NCI-H748 (cell line): ENCODE results near the gene AAR2.

Source experiments
- DNase-seq: peaks from one replicate; lab custom pipeline; 2025; ENCODE audit not compliant: unreplicated experiment; lab: John Stamatoyannopoulos, UW

Gene AAR2

GRCh38 chr20:36275441-36276189 is 39.3 kb downstream of the AAR2 start:
- no peak for DNase-seq

DNA sequence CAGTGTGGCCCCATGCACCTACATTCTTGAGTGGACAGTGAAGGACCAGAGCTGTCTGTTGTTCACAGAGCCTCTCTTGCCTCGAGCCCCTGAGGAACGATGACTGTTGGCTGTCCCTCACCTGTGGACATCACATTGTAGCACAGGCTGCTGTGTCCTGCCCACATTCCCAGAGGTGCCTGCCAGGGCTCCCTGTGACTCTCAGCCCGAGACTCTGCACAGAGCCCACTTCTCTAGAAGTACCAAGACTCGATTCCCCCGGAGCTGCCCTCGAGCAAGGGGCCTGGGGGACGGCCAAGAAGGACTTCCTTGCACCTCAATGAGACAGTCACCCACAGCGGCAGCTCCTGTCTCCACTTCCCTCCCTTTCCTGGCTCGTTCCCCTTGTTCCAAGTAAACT is 41.3 kb downstream of the AAR2 start:
- no peak for DNase-seq

DNA sequence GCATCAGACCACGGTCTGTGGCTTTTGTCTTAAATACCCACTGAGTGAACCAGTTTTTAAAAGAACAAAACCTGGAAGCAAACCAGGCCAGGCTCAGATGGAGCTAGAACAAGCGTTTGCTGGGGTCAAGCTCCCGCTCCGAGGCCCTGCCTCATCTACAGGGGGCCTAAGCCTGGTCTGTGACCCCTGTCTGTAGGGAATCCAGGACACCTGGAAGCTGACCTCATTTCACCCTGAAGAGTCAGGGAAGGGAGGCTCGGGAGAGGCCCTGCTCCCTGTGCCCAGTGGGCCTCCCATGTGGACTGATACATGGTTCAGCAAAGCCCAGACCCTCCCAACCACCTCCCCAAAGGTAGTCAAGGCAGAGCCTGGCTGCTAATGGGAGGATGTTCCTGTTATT is 43.1 kb downstream of the AAR2 start:
- no peak for DNase-seq

DNA sequence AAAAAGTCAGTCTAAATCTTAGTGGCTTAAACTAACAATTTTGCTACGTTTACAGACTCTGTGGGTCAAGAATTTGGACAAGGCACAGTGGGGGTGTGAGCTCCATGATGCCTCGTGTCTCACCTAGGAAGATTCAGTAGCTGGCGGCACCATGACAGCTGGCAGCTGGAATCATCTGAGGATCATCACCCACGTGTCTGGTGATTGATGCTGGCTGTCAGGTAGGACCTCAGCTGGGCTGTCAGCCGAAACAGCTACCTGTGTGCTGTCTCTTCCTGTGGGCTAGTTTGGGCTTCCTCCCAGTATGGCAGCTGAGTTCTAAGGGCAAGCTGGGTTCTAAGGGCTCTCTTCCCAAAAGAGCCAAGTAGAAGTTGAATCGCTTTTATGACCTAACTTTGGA is 43.5 kb downstream of the AAR2 start:
- DNase-seq, result no peak

GRCh38 chr20:36281785-36282380 is 45.6 kb downstream of the AAR2 start:
- no peak for DNase-seq

GRCh38 chr20:36284751-36285150 is 48.5 kb downstream of the AAR2 start:
- DNase-seq, result no peak

DNA sequence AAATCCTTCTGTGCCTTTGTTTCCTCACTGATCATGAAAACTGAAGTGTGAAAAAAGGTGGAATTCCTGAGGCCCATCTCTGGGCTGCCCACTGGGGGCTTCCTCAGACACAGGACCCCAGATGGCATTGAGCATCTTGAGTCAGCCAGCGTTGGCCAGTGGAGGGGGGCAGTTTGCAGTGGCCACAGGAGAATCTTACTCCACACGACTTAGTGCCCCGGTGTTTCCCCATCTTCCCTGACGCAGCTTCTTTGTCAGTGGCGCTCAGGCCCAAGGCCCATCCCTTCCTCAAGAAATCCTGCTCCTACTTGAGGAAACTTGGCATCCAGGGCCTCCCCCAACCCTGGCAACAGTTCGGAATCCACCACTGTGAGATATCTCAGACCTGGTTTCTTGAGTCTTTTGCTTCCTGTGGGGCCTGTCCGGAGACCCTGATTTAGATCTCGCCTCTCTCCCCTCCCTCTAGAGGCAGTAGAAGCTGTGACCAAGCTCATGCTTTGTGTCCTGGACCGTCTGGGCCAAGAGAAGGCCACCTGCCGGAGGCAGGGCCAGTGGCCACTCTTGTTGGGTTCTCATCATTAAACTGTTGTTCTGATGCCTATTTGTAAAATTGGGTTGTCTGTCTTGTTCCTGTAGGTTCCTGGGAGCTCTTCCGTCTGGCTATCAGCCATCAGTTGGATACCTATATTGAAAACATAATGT is 49.6 kb downstream of the AAR2 start:
- no peak for DNase-seq

GRCh38 chr20:36297656-36298055 is 61.4 kb downstream of the AAR2 start:
- no peak for DNase-seq

DNA sequence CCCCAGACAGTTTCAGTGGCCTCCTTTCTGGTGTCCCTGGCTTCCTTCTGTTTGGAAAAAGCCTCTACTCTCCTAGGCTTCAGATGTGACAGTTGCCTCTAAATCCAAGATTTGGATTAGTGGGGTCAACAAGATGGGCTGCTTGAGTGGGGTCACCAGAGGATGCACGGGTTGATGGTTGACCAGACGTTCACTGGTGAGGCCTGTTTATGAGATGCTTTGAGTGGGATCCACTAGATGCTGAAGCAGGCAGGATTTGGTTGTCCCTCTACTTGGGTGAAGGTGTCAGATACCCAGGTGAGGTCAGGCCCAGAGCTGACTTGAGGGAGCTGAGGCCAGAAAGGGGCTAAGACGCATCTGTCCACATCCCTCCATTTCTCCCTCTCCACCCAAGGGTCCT is 61.8 kb downstream of the AAR2 start:
- DNase-seq, result no peak

GRCh38 chr20:36298795-36299339 is 62.6 kb downstream of the AAR2 start:
- no peak for DNase-seq

DNA sequence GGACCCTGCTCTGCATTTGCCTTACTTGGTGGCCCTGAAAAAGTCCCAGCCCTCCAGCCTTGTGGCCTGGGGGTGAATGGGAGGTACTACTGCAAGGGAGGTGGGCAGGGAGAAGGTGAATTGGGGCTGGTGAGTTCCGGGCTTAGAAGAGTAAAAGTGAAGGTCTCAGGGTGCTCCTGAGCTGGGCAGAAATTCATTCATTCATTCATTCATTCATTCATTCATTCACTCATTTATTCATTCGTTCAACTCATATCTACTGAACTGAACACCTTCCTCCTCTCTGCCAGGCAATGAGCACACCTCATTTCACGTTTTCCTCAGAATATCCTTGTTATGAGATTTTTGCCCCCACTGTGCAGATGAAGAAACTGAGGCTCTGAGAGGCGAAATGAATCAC is 63.2 kb downstream of the AAR2 start:
- DNase-seq, result no peak

DNA sequence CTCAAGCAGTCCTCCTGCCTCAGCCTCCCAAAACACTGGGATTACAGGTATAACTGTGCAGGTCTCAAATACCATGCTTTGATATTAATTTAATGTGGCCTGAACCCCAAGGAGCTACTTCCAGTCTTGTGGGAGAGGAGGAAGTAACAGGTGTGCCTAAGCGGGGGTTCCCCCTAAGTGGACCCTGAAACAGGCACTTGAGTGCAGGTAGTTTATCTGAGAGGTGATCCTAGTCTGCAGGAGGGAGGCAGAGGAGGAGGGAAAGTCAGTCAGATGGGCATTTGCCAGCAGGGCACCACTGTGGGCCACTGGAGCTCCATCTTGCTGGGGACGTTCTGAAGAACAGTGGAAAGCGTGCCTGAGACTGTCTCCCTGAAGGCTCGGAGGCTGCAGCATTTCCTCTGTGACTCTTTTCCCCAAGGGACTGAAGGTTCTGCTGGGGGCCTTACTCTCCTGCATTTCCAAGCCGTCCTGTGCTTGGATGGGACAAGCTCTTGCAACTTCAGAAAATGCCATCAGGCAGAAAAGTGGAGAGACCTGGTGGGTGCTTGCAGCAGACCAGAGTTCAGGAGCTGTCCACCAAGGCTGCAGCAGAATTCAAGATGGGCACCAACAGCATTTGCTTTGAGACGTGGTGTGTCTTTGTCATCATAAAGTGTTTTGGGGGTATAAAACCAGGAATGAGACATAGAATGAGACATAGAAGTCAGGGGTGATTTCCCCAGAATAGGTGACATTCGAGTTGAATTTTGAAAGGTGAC is 65.3 kb downstream of the AAR2 start:
- DNase-seq, result no peak

GRCh38 chr20:36303020-36303595 is 66.8 kb downstream of the AAR2 start:
- DNase-seq, result no peak

DNA sequence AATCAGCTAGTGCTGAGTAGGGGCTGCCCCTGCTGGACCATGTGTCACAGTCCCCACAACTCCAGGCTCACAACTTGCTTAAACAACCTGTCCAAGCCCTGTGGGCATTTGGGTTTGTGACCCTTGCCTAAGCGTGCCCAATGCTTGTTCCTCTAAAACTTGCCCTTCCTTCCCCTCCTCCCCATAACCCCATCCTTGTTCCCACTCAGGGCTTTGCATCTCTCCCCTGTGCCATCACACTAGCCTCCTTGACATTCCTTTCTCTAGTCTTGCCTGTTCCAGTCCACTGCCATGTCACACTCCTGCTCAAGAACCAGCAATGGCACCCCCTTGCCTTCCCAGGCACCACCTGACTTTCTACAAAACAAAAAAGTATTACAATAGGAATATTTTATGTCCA is 67.6 kb downstream of the AAR2 start:
- no peak for DNase-seq

GRCh38 chr20:36304786-36305495 is 68.7 kb downstream of the AAR2 start:
- DNase-seq, result no peak

DNA sequence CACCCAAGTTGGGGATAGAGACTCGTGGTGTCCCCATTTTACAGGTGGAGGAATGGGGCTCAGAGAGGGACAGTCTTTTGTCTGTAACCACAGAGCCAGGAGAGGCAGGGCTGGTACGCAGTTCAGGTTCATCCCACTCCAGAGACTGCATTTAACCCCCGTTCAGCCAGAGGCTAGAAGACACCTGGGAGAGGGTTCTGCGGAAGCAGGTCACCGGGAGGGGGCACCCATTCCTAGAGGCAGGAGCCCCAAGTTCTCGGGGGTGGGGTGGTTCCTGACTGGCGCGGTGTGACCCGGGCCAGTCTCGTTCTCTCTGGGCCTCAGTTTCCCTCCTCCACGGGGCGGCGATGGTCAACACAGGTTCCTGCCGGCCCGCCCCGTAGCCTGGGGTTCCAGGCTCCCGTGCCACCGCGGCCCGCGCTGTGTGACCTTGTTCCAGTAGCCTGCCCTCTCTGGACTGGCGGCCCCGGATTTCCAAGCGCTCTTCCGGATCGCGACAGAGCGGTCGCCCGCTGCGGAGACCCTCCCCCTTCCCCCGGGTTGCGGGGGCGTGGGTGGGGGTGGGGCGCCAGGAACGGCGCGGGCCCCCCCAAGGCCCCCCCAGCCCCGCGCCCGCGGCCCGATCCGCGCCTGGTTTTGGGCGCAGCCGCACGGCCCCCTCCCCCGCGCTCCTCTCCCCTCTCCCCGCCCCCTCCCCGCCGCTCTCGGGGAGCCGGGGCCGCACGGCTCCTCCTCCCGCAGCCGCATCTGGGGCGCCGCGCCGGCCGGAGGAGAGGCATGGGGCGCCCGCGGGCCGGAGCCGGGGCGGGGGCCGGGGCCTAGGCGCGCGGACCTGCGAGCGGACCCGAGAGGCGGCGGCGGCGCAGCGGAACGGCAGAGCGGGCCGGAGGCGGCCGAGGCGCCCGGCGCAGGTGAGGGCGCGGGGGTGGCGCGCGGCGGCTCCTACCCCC is 69.6 kb downstream of the AAR2 start, which contains the start of gene DLGAP4:
DLGAP4 (plus strand) TSS at position 738 of the 950 bp plus-strand sequence. CDS start 125,379 bp downstream, outside the sequence.
- DNase-seq, result peak; percentile 21
